ENCODE data around the gene GJB5.
"Not testable (repeated sequence)": the region's sequence is repeated elsewhere in the genome, so short reads cannot be mapped to it uniquely, and the experiment has no call there.

The GJB5 gene

GRCh38 chr1:34773114-34773513, 18.3 kb downstream of the GJB5 start:
- not testable (repeated sequence) for H3K18ac ChIP-seq (ENCODE audit: low read length); H3K23ac ChIP-seq (ENCODE audit: low read length); H2AK5ac ChIP-seq (ENCODE audit: low read length); H3K79me2 ChIP-seq (ENCODE audit: control insufficient read depth, insufficient read depth, low read length, poor library complexity); H3K4me1 ChIP-seq (ENCODE audit: control insufficient read depth in 1 of 2, insufficient read depth in 2 of 2, low read length in 2 of 2); H3K36me3 ChIP-seq (ENCODE audit: control insufficient read depth in 1 of 2, insufficient read depth in 2 of 2, low read length in 2 of 2); H4K8ac ChIP-seq (ENCODE audit: low read depth, low read length); H4K91ac ChIP-seq (ENCODE audit: low read depth, low read length); H4K12ac ChIP-seq (ENCODE audit: low read depth, low read length); H2AFZ ChIP-seq (ENCODE audit: insufficient read depth, low read length, poor library complexity); H2BK12ac ChIP-seq (ENCODE audit: low read length); H3K79me1 ChIP-seq (ENCODE audit: low read length); H3K27me3 ChIP-seq (ENCODE audit: insufficient read depth, low read length); H2BK120ac ChIP-seq (ENCODE audit: insufficient read depth, low read length, poor library complexity); H2BK5ac ChIP-seq (ENCODE audit: low read depth, low read length, poor library complexity); H3K27ac ChIP-seq (ENCODE audit: low read depth, low read length); H3K4me2 ChIP-seq (ENCODE audit: low read length); H3K4me3 ChIP-seq (ENCODE audit: low read depth, low read length); H3K9me3 ChIP-seq (ENCODE audit: insufficient read depth, low read depth, low read length); H3K9ac ChIP-seq (ENCODE audit: low read length); H3K14ac ChIP-seq (ENCODE audit: low read length); H3K4ac ChIP-seq (ENCODE audit: low read depth, low read length); DNase-seq
- WGBS (ENCODE audit: extremely low coverage, insufficient coverage, insufficient read length), result no CpG with 5 or more reads among the region's 4 CpGs

GRCh38 chr1:34774957-34775356, 20.1 kb downstream of the GJB5 start:
- DNase-seq, result no peak
- H3K27ac ChIP-seq (ENCODE audit: low read depth, low read length), result no peak overlapping the region
- H2BK5ac ChIP-seq (ENCODE audit: low read depth, low read length, poor library complexity), result no peak overlapping the region
- no peaks in the 10 kb centered on the region for H3K27me3 ChIP-seq (ENCODE audit: insufficient read depth, low read length)
- H3K9ac ChIP-seq (ENCODE audit: low read length), result no peak overlapping the region
- H3K4me3 ChIP-seq (ENCODE audit: low read depth, low read length), result no peak overlapping the region
- no peak overlapping the region for H4K12ac ChIP-seq (ENCODE audit: low read depth, low read length)
- H2BK12ac ChIP-seq (ENCODE audit: low read length), result no peak overlapping the region
- no peak overlapping the region for H3K23ac ChIP-seq (ENCODE audit: low read length)
- no peak overlapping the region for H2BK120ac ChIP-seq (ENCODE audit: insufficient read depth, low read length, poor library complexity)
- no peak overlapping the region for H2AK5ac ChIP-seq (ENCODE audit: low read length)
- H3K9me3 ChIP-seq (ENCODE audit: insufficient read depth, low read depth, low read length), result no peaks in the 10 kb centered on the region
- H3K4me1 ChIP-seq (ENCODE audit: control insufficient read depth in 1 of 2, insufficient read depth in 2 of 2, low read length in 2 of 2), result no peaks in the 10 kb centered on the region
- H3K18ac ChIP-seq (ENCODE audit: low read length), result no peak overlapping the region
- H3K14ac ChIP-seq (ENCODE audit: low read length), result no peak overlapping the region
- no CpG with 5 or more reads among the region's 8 CpGs for WGBS (ENCODE audit: extremely low coverage, insufficient coverage, insufficient read length)
- no peak overlapping the region for H4K91ac ChIP-seq (ENCODE audit: low read depth, low read length)
- H3K79me1 ChIP-seq (ENCODE audit: low read length), result no peaks in the 10 kb centered on the region
- H4K8ac ChIP-seq (ENCODE audit: low read depth, low read length), result no peak overlapping the region
- no peaks in the 10 kb centered on the region for H3K36me3 ChIP-seq (ENCODE audit: control insufficient read depth in 1 of 2, insufficient read depth in 2 of 2, low read length in 2 of 2)
- no peaks in the 10 kb centered on the region for H3K79me2 ChIP-seq (ENCODE audit: control insufficient read depth, insufficient read depth, low read length, poor library complexity)
- no peak overlapping the region for H2AFZ ChIP-seq (ENCODE audit: insufficient read depth, low read length, poor library complexity)
- H3K4ac ChIP-seq (ENCODE audit: low read depth, low read length), result no peak overlapping the region
- no peak overlapping the region for H3K4me2 ChIP-seq (ENCODE audit: low read length)

- H4K12ac ChIP-seq (ENCODE audit: low read depth, low read length), result no peak overlapping the region
- no peak overlapping the region for H3K27ac ChIP-seq (ENCODE audit: low read depth, low read length)
- H3K9me3 ChIP-seq (ENCODE audit: insufficient read depth, low read depth, low read length), result no peaks in the 10 kb centered on the region
- no peak overlapping the region for H2BK120ac ChIP-seq (ENCODE audit: insufficient read depth, low read length, poor library complexity)
- H3K4me2 ChIP-seq (ENCODE audit: low read length), result no peak overlapping the region
- no peak overlapping the region for H2AFZ ChIP-seq (ENCODE audit: insufficient read depth, low read length, poor library complexity)
- WGBS (ENCODE audit: extremely low coverage, insufficient coverage, insufficient read length), result no CpG with 5 or more reads among the region's 3 CpGs
- no peak overlapping the region for H2BK12ac ChIP-seq (ENCODE audit: low read length)
- H2AK5ac ChIP-seq (ENCODE audit: low read length), result no peak overlapping the region
- H3K79me2 ChIP-seq (ENCODE audit: control insufficient read depth, insufficient read depth, low read length, poor library complexity), result no peaks in the 10 kb centered on the region
- no peak overlapping the region for H4K91ac ChIP-seq (ENCODE audit: low read depth, low read length)
- H3K4ac ChIP-seq (ENCODE audit: low read depth, low read length), result no peak overlapping the region
- H2BK5ac ChIP-seq (ENCODE audit: low read depth, low read length, poor library complexity), result no peak overlapping the region
- H3K27me3 ChIP-seq (ENCODE audit: insufficient read depth, low read length), result peaks cover 4% of the 10 kb centered on the region
- H3K79me1 ChIP-seq (ENCODE audit: low read length), result no peaks in the 10 kb centered on the region
- no peak overlapping the region for H4K8ac ChIP-seq (ENCODE audit: low read depth, low read length)
- DNase-seq, result no peak
- peaks cover 9 to 10% of the 10 kb centered on the region in 2 experiments for H3K4me1 ChIP-seq (ENCODE audit: control insufficient read depth in 1 of 2, insufficient read depth in 2 of 2, low read length in 2 of 2)
- no peak overlapping the region for H3K4me3 ChIP-seq (ENCODE audit: low read depth, low read length)
- no peak overlapping the region for H3K14ac ChIP-seq (ENCODE audit: low read length)
- H3K23ac ChIP-seq (ENCODE audit: low read length), result no peak overlapping the region
- H3K36me3 ChIP-seq (ENCODE audit: control insufficient read depth in 1 of 2, insufficient read depth in 2 of 2, low read length in 2 of 2), result no peaks in the 10 kb centered on the region
- no peak overlapping the region for H3K18ac ChIP-seq (ENCODE audit: low read length)
- H3K9ac ChIP-seq (ENCODE audit: low read length), result no peak overlapping the region
Measured at GRCh38 chr1:34776911-34777310, 22.1 kb downstream of the GJB5 start.

GRCh38 chr1:34777519-34778321, 22.9 kb downstream of the GJB5 start:
- Histone ChIP-seq H3K79me1 (ENCODE audit: low read length) (no peaks in the 10 kb centered on the region), H3K23ac (ENCODE audit: low read length) (no peak overlapping the region), H2BK120ac (ENCODE audit: insufficient read depth, low read length, poor library complexity) (no peak overlapping the region), H3K9ac (ENCODE audit: low read length) (no peak overlapping the region), H4K91ac (ENCODE audit: low read depth, low read length) (no peak overlapping the region), H3K27ac (ENCODE audit: low read depth, low read length) (no peak overlapping the region), H3K14ac (ENCODE audit: low read length) (no peak overlapping the region), H2AFZ (ENCODE audit: insufficient read depth, low read length, poor library complexity) (no peak overlapping the region), H3K18ac (ENCODE audit: low read length) (no peak overlapping the region), H3K4ac (ENCODE audit: low read depth, low read length) (no peak overlapping the region), H3K27me3 (ENCODE audit: insufficient read depth, low read length) (peaks cover 4% of the 10 kb centered on the region), H3K4me2 (ENCODE audit: low read length) (no peak overlapping the region), H3K36me3 (ENCODE audit: control insufficient read depth in 1 of 2, insufficient read depth in 2 of 2, low read length in 2 of 2) (no peaks in the 10 kb centered on the region), H2BK5ac (ENCODE audit: low read depth, low read length, poor library complexity) (no peak overlapping the region), H2AK5ac (ENCODE audit: low read length) (no peak overlapping the region), H3K79me2 (ENCODE audit: control insufficient read depth, insufficient read depth, low read length, poor library complexity) (no peaks in the 10 kb centered on the region), H3K9me3 (ENCODE audit: insufficient read depth, low read depth, low read length) (no peaks in the 10 kb centered on the region), H2BK12ac (ENCODE audit: low read length) (no peak overlapping the region), H4K8ac (ENCODE audit: low read depth, low read length) (no peak overlapping the region), H4K12ac (ENCODE audit: low read depth, low read length) (no peak overlapping the region), H3K4me1 (ENCODE audit: control insufficient read depth in 1 of 2, insufficient read depth in 2 of 2, low read length in 2 of 2) (peaks cover 11 to 13% of the 10 kb centered on the region in 2 experiments), H3K4me3 (ENCODE audit: low read depth, low read length) (peak overlapping the region; percentile 34)
- WGBS (ENCODE audit: extremely low coverage, insufficient coverage, insufficient read length), result no CpG with 5 or more reads among the region's 10 CpGs
- DNase-seq, result no peak
